Measurements from ENCODE around the gene CHURC1.

CHURC1 gene

DNA sequence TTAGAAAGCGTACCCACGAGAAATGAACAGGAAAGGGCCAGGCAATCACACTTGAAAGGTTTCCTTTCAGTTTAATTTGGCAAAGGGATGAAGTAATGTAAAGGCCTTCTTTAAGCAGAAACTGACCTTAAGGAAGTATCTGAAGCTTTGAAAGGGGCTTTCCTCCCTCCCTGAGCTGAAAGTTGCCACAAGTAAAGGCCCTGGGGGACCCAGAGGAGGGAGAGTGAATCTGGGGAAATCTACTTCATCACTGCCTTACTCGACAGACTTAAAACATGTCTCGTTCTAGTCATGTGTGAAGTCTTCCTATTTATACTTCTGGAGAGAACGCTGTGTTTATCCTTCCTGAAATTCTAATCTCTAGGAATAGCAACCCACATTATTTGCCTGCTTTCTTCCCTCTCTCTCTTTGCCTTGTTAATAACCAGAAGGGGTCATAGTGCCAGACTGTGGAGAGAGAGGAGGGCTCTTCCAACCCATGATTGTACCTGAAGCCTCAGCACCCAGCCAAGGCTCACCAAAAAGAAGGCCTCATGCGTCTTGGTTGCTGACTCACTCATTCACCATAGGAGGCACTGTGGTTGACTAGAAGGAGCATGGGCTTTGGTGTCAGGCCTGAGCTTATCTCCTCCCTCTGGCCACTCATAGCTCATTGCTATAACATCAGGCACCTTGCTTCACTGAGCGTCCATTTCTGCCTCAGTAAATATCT is 38.5 kb downstream of the CHURC1 start:
- TF ChIP-seq Cebpa-rat (IDR thresholded peaks at IDR 0.05) = no peak
- Histone ChIP-seq H3K27ac (peak overlapping the region; percentile 65), H3K27me3 (no peaks in the 10 kb centered on the region), H4K20me1 (peaks cover 33% of the 10 kb centered on the region), H3K4me3 (no peak overlapping the region), H3K4me1 (peaks cover 34% of the 10 kb centered on the region), H3K4me2 (peak overlapping the region; percentile 72), H3K36me3 (peaks cover 85% of the 10 kb centered on the region), H3K9me3 (no peaks in the 10 kb centered on the region), H3K9ac (peak overlapping the region; percentile 60; the same call in 1 of the 2 replicates)

DNA sequence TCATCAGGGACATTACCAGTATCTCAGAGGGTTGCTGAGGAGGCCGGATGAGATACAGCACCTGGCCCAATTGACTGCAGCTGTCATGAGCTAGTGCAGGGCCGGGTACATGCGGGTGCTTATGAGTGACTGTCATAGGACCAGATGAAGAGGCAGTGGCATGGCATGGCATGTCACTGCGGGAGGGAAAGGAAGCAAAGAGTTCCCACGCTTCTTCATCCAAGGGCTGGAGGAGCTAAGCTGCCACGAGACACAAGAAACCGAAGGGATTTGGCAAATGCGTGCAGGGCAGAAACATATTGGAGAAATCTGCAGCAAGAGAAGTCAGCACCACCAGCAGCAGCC is 39.0 kb downstream of the CHURC1 start:
- peaks cover 84% of the 10 kb centered on the region for H3K36me3 ChIP-seq

DNA sequence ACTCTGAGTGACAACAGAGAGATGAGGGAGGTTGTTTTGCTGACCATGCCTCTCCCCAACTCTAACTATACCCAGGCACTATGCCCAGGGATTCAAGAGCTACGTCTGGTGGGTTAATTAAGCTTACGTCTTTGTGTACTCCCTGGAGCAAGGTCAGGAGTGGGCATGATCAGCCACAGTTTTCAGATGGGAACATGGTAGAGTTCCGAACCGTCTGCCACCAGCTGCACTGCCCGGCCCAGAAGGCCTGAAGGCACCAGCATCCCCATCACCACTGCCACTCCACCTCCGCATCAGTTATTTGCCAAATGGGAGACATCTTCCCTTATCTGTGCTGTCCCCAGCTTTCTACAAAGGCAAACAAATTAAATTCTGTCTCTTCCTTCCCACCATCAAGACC is 39.4 kb downstream of the CHURC1 start:
- Histone ChIP-seq H3K9ac (0 out of 2 replicates have a peak overlapping the region, but pooled peaks have one; percentile 60), H3K9me3 (no peaks in the 10 kb centered on the region), H3K36me3 (peaks cover 81% of the 10 kb centered on the region), H3K4me1 (peaks cover 34% of the 10 kb centered on the region), H4K20me1 (peaks cover 33% of the 10 kb centered on the region), H3K27me3 (no peaks in the 10 kb centered on the region), H3K4me2 (peak overlapping the region; percentile 72), H3K4me3 (no peak overlapping the region), H3K27ac (no peak overlapping the region)
- no peak for TF ChIP-seq Cebpa-rat (IDR thresholded peaks at IDR 0.05)

More for the DNA sequence above, 39.0 kb downstream of the CHURC1 start:
- Histone ChIP-seq H3K9ac (peak overlapping the region; percentile 60; the same call in 1 of the 2 replicates), H3K4me2 (peak overlapping the region; percentile 72), H3K4me1 (peaks cover 34% of the 10 kb centered on the region), H3K27ac (peak overlapping the region; percentile 65; the same call in 1 of the 2 replicates), H3K4me3 (no peak overlapping the region), H3K9me3 (no peaks in the 10 kb centered on the region), H3K27me3 (no peaks in the 10 kb centered on the region), H4K20me1 (peaks cover 33% of the 10 kb centered on the region)
- no peak for TF ChIP-seq Cebpa-rat (IDR thresholded peaks at IDR 0.05)

DNA sequence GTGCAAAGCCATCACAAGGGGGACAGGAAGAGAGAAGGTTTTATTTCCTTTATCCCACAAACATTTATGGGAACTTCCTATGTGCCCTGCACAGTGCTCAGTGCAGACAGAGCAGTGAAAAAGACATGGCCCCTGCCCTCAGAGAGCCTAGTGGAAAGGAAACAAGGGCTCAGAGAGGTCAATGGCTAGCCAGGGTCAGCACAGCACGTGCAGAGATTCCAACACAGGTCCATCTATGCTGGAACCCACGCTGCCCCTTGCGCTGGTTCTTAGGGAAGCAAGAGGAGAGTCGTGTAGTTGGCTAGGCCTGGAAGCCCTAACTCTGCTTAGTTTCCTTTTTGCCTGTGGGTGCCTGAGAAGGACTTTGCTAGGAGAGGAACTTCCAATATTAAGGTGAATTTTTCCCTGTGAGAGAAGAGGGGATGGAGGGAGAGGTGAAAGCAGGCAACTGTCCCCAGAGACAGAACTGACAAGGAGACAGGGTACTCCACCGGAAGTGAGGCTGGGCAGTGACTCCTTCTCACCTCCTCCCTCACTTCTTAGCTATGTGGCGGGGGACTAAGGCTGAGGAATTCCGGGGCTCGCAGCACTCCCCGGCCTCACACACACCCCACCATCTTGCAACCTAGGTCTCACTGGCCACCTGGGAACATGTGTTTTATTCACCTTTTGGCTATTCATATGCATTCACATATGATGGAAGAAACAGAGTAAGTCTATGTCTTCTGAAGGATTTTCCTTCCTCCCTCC is 40.4 kb downstream of the CHURC1 start:
- H4K20me1 ChIP-seq = peaks cover 34% of the 10 kb centered on the region
- H3K4me3 ChIP-seq = no peak overlapping the region
- no peaks in the 10 kb centered on the region for H3K9me3 ChIP-seq
- H3K4me1 ChIP-seq = peaks cover 34% of the 10 kb centered on the region
- no peak for TF ChIP-seq Cebpa-rat (IDR thresholded peaks at IDR 0.05)
- peaks cover 71% of the 10 kb centered on the region for H3K36me3 ChIP-seq
- H3K4me2 ChIP-seq = no peak overlapping the region
- no peaks in the 10 kb centered on the region for H3K27me3 ChIP-seq
- no peak overlapping the region for H3K9ac ChIP-seq
- no peak overlapping the region for H3K27ac ChIP-seq

DNA sequence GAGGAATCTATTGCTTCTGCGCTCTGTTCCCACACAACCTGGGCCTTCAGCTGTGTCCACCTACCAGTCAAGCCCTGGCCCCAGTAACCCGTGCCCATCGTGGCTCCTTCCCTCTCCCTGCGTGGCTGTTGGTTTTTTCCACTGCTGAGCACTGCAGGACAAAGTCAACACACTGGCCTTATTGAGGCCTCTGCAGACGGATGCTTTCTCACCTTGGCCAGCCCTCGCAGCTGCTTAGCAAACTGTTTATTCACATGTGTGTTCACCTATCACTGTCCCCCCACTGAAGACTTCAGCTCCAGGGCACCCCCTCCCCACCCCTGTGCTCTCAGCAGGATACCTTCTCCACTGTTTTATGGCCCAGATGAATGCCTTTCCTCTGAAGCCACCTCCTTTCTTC is 41.0 kb downstream of the CHURC1 start:
- H3K4me1 ChIP-seq = peaks cover 40% of the 10 kb centered on the region
- H3K9me3 ChIP-seq = no peaks in the 10 kb centered on the region
- TF ChIP-seq Cebpa-rat (IDR thresholded peaks at IDR 0.05) = no peak
- H3K27ac ChIP-seq = no peak overlapping the region
- peaks cover 39% of the 10 kb centered on the region for H4K20me1 ChIP-seq
- no peaks in the 10 kb centered on the region for H3K27me3 ChIP-seq
- H3K4me3 ChIP-seq = no peak overlapping the region
- no peak overlapping the region for H3K4me2 ChIP-seq
- H3K9ac ChIP-seq = no peak overlapping the region
- peaks cover 65% of the 10 kb centered on the region for H3K36me3 ChIP-seq

DNA sequence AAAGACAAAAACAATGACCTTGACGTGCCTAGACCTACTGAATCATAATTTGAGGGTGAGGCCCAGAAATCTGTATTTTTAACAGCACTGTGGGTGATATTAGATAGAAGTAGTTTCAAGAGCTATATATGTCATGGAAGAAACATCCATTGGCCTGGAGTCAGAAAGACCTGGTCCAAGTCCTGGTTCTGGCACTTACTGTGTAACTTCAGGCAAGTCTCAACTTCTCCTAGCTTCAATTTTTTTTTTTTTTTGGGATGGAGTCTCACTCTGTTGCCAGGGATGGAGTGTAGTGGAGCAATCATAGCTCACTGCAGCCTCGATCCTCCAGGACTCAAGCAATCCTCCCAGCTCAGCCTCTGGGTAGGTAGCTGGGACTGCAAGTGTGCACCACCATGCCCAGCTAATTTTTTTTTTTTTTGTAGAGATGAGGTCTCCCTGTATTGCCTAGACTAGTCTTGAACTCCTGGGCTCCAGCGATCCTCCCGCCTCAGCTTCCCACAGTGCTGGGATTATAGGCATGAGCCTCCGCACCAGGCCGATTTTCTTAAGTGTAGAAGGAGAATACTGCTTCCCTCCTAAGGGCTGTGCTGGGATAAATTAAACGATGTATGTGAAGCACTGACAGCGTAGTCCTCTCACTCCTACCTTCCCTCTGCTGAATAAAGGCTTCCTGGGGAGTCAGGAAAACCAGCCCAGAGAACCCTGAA is 42.6 kb downstream of the CHURC1 start:
- Histone ChIP-seq H3K27me3 (no peaks in the 10 kb centered on the region), H3K4me3 (no peak overlapping the region), H4K20me1 (peaks cover 30% of the 10 kb centered on the region), H3K4me1 (peaks cover 50% of the 10 kb centered on the region), H3K36me3 (peaks cover 50% of the 10 kb centered on the region), H3K27ac (no peak overlapping the region), H3K9me3 (no peaks in the 10 kb centered on the region), H3K9ac (no peak overlapping the region), H3K4me2 (no peak overlapping the region)
- no peak for TF ChIP-seq Cebpa-rat (IDR thresholded peaks at IDR 0.05)

DNA sequence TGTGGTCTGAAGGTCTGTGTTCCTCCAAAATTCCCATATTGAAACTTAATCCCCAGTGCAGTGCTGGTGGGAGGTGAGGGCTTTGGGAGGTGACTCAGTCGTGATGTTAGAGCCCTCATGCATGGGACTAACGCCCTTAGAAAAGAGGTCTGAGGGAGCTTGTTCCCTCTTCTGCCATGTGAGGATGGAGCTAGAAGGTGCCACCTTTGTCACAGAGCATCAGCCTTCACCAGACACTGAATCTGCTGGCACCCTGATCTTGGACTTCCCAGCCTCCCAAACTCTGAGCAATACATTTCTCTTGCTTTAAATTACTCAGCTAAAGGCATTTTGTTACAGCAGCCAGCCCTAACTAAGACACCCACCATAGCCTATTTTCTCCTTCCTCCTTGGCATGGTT is 43.9 kb downstream of the CHURC1 start:
- no peaks in the 10 kb centered on the region for H3K27me3 ChIP-seq
- H3K4me2 ChIP-seq = no peak overlapping the region
- peaks cover 37% of the 10 kb centered on the region for H3K4me1 ChIP-seq
- no peak for TF ChIP-seq Cebpa-rat (IDR thresholded peaks at IDR 0.05)
- peaks cover 18% of the 10 kb centered on the region; the same call in 1 of the 2 replicates for H4K20me1 ChIP-seq
- no peak overlapping the region for H3K9ac ChIP-seq
- no peaks in the 10 kb centered on the region for H3K9me3 ChIP-seq
- H3K27ac ChIP-seq = no peak overlapping the region
- H3K4me3 ChIP-seq = no peak overlapping the region
- H3K36me3 ChIP-seq = peaks cover 47% of the 10 kb centered on the region

DNA sequence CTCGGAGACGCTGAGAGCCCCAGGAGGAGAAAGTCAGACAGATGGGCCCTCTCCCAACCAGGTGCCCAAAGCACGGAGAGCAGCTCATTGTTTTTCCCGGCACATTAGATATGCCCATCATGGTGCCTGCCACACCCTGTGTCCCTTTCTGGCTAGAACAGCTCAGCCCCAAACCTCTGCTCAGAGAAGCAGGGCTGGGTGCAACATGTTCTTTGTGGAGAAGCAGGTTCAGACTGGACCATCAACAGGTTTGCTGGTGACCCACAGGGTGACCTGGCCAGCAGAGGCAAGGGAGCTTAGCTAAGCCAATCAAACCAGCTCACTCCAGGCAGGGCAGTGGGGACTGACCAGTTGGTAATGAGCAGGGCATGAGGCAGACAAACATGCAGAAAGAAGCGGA is 44.5 kb downstream of the CHURC1 start:
- Histone ChIP-seq H3K27me3 (no peaks in the 10 kb centered on the region), H3K4me3 (no peak overlapping the region), H3K36me3 (peaks cover 48% of the 10 kb centered on the region), H3K4me2 (no peak overlapping the region), H3K27ac (no peak overlapping the region), H4K20me1 (peaks cover 12% of the 10 kb centered on the region; the same call in 1 of the 2 replicates), H3K4me1 (peaks cover 37% of the 10 kb centered on the region), H3K9me3 (no peaks in the 10 kb centered on the region), H3K9ac (no peak overlapping the region)
- no peak for TF ChIP-seq Cebpa-rat (IDR thresholded peaks at IDR 0.05)

DNA sequence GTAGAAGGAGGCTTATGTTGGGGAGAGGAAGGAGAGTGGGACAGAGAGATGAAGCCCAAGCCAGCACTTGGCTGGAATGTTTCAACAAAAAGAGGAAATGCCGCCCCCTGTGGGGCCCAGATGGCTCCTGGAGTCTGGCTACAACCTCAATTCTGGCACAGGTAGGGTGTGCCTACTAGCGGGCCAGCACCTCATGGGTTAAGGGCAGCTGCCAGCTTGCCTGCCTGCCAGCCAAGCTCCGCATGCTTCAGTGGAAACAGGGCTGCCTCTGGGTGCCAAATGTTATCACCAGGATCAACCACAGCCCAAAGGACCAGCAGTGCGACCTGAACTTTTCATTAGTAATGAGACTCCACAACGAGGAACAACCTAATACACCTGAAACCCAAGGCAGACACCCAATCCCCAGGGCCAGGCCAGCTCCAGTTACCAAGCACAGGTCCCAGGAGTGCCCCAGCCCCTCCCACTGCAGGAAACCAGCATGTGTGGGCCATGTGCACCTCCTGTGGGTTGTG is 46.6 kb downstream of the CHURC1 start:
- peak overlapping the region; percentile 60 for H3K4me2 ChIP-seq

More for the DNA sequence above, 46.6 kb downstream of the CHURC1 start:
- H3K4me1 ChIP-seq = peaks cover 43% of the 10 kb centered on the region
- no peak for TF ChIP-seq Cebpa-rat (IDR thresholded peaks at IDR 0.05)
- H3K9ac ChIP-seq = no peak overlapping the region
- H3K27me3 ChIP-seq = no peaks in the 10 kb centered on the region
- no peaks in the 10 kb centered on the region for H3K9me3 ChIP-seq
- no peak overlapping the region for H3K4me3 ChIP-seq
- peaks cover 36% of the 10 kb centered on the region for H3K36me3 ChIP-seq
- H4K20me1 ChIP-seq = peaks cover 9% of the 10 kb centered on the region; the same call in 1 of the 2 replicates
- H3K27ac ChIP-seq = no peak overlapping the region; the same call in 1 of the 2 replicates

Measured in BLaER1 (cell line).